ENCODE data around the gene BANP.
"Not testable (repeated sequence)": the region's sequence is repeated elsewhere in the genome, so short reads cannot be mapped to it uniquely, and the experiment has no call there.

Gene BANP

DNA sequence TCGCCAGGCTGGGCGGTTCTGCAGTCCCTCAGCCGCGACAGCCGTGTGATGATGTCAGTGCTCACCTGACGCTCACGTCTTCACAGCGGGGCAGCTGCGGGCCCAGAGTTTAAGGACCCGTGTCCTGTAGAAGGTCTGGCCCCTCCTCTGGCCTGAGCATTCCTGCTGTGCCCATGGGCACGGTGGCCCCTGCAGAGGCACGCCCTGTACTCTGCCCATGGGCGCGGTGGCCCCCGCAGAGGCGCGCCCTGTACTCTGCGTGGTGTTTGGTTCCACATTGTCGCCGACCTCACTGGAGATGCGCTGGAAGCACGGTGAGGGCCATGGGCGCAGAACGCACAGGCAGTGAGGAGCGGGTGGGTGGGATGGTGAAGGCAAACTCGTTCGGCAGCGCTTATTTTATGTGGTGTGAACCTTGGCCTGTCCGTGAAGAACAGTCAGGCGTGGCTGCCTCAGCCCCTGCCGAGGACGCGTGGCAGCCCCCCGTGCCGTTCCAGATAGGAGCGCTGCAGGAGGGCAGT lies 122.0 kb downstream of the BANP start:
- peak overlapping the region; percentile 12 for H3K23ac ChIP-seq (ENCODE audit: low read depth, low read length, poor library complexity)
- H3K9me3 ChIP-seq (replicated peaks in 1 of 2; ENCODE audit: control insufficient read depth in 2 of 2, insufficient read depth in 1 of 2, low read depth in 1 of 2, low read length in 2 of 2), result no peaks in the 10 kb centered on the region
- DNase-seq (ENCODE audit: low spot score), result no peak
- no CpG with 5 or more reads among the region's 36 CpGs for WGBS, 2 donors (ENCODE audit: extremely low coverage in 2 of 2, insufficient read length in 2 of 2, insufficient replicate concordance in 1 of 2)
- no peak overlapping the region for H2BK5ac ChIP-seq (ENCODE audit: low read length)
- peak overlapping the region; percentile 12 for H3K9ac ChIP-seq (ENCODE audit: low read depth, low read length, poor library complexity)
- H3K27ac ChIP-seq (replicated peaks; ENCODE audit: low read length), result no peak overlapping the region
- no peak overlapping the region for H3K4me3 ChIP-seq (ENCODE audit: low read length in 2 of 2)
- peaks cover 7% of the 10 kb centered on the region for H3K79me1 ChIP-seq (ENCODE audit: low read depth, low read length)
- peaks cover 7 to 16% of the 10 kb centered on the region in 2 donors for H3K36me3 ChIP-seq (replicated peaks in 1 of 2; ENCODE audit: control insufficient read depth in 2 of 2, insufficient read depth in 2 of 2, low read length in 2 of 2)
- H4K8ac ChIP-seq (ENCODE audit: low read depth, low read length), result no peak overlapping the region
- no peak overlapping the region for H2AK5ac ChIP-seq (ENCODE audit: low read depth, low read length)
- H2AFZ ChIP-seq (ENCODE audit: low read length), result no peak overlapping the region
- no peak overlapping the region for H3K4me2 ChIP-seq (ENCODE audit: insufficient read depth, low read length, poor library complexity, severe bottlenecking)
- no peak overlapping the region for H3K4ac ChIP-seq (ENCODE audit: low read length)
- no peak overlapping the region for H2BK120ac ChIP-seq (ENCODE audit: low read depth, low read length)
- H3K27me3 ChIP-seq (ENCODE audit: control insufficient read depth in 3 of 3, insufficient read depth in 3 of 3, low read depth in 1 of 3, low read length in 3 of 3), result no peaks in the 10 kb centered on the region
- H3K18ac ChIP-seq (ENCODE audit: low read length), result no peak overlapping the region
- H2BK12ac ChIP-seq (ENCODE audit: low read length), result no peak overlapping the region
- no peak overlapping the region for H2BK15ac ChIP-seq (ENCODE audit: low read length)
- peak overlapping the region; percentile 75 for H3K14ac ChIP-seq (ENCODE audit: low read length)
- no peak overlapping the region for H4K91ac ChIP-seq (ENCODE audit: low read depth, low read length, poor library complexity)
- H3K4me1 ChIP-seq (ENCODE audit: control insufficient read depth in 2 of 2, insufficient read depth in 1 of 2, low read depth in 1 of 2, low read length in 2 of 2), result no peaks in the 10 kb centered on the region

DNA sequence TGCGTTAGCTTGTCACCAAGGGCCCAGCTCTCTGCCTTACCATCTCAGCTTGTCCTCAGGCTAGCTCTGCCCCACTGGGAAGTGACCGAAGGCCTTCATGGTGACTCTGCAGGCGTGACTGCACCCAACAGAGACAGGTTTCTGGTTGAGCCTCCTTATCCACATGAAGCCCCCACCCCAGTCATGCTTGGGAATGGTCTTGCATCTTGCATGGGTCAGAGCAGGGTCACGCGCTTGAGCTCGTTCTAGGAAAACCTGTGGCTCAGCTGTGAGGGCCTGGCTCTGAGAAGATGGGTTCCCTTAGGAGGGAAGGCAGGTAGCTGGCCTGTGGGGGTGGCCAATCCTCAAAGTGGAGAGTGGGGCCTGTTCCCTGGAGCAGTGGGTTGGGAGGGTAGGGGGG lies 122.8 kb downstream of the BANP start:
- Histone ChIP-seq H3K18ac (ENCODE audit: low read length) (no peak overlapping the region), H3K9ac (ENCODE audit: low read depth, low read length, poor library complexity) (no peak overlapping the region), H2AK5ac (ENCODE audit: low read depth, low read length) (no peak overlapping the region), H3K36me3 (replicated peaks in 1 of 2; ENCODE audit: control insufficient read depth in 2 of 2, insufficient read depth in 2 of 2, low read length in 2 of 2) (peaks cover 11 to 20% of the 10 kb centered on the region in 2 donors), H3K27ac (replicated peaks; ENCODE audit: low read length) (no peak overlapping the region), H3K9me3 (replicated peaks in 1 of 2; ENCODE audit: control insufficient read depth in 2 of 2, insufficient read depth in 1 of 2, low read depth in 1 of 2, low read length in 2 of 2) (no peaks in the 10 kb centered on the region), H3K4me2 (ENCODE audit: insufficient read depth, low read length, poor library complexity, severe bottlenecking) (no peak overlapping the region), H3K4me1 (ENCODE audit: control insufficient read depth in 2 of 2, insufficient read depth in 1 of 2, low read depth in 1 of 2, low read length in 2 of 2) (no peaks in the 10 kb centered on the region), H2BK120ac (ENCODE audit: low read depth, low read length) (no peak overlapping the region), H3K79me1 (ENCODE audit: low read depth, low read length) (peaks cover 7% of the 10 kb centered on the region), H3K4me3 (ENCODE audit: low read length in 2 of 2) (no peak overlapping the region), H3K14ac (ENCODE audit: low read length) (no peak overlapping the region), H2BK5ac (ENCODE audit: low read length) (no peak overlapping the region), H4K91ac (ENCODE audit: low read depth, low read length, poor library complexity) (no peak overlapping the region), H4K8ac (ENCODE audit: low read depth, low read length) (no peak overlapping the region), H2BK12ac (ENCODE audit: low read length) (no peak overlapping the region), H2BK15ac (ENCODE audit: low read length) (no peak overlapping the region), H3K27me3 (ENCODE audit: control insufficient read depth in 3 of 3, insufficient read depth in 3 of 3, low read depth in 1 of 3, low read length in 3 of 3) (no peaks in the 10 kb centered on the region), H2AFZ (ENCODE audit: low read length) (no peak overlapping the region), H3K23ac (ENCODE audit: low read depth, low read length, poor library complexity) (no peak overlapping the region), H3K4ac (ENCODE audit: low read length) (no peak overlapping the region)
- no peak for DNase-seq (ENCODE audit: low spot score)
- no CpG with 5 or more reads among the region's 6 CpGs for WGBS, 2 donors (ENCODE audit: extremely low coverage in 2 of 2, insufficient read length in 2 of 2, insufficient replicate concordance in 1 of 2)

DNA sequence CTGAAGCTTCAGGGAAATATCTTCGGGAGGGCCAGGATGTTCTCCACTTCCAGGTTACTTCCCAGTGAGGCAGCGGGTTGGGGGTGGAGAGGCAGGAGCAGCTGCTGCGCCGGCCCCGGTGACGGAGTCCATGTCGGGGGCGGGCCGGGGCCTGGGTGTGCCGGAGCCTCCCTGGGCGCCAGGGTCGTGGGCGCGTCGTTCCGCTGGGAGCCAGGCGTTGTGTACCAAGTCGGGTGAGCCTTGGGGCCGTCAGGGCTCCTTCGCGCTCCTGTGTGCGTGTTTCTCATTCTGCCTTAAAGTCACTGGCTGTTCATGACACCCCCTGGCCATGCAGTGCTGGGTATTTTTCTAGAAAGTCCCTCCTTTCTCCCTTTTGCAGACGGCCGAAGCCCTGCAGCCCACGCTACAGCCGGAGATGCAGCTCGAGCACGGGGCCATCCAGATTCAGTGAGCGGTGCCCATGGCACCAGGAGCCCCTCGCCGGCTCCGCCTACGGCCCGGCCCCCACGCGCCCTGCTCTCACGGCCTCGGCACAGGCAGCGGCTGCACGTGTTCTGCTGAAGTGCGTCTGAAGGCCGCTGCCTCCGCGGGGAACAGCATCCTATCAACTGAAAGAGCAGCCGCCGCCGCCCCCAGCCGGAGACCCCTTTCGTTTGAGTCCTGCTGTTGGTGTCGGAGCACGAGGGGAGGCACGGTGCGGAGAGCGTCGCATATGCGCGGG lies 125.1 kb downstream of the BANP start:
- no peak overlapping the region for H2BK12ac ChIP-seq (ENCODE audit: low read length)
- H3K4me1 ChIP-seq (ENCODE audit: control insufficient read depth in 2 of 2, insufficient read depth in 1 of 2, low read depth in 1 of 2, low read length in 2 of 2), result no peaks in the 10 kb centered on the region
- no peak overlapping the region for H2AK5ac ChIP-seq (ENCODE audit: low read depth, low read length)
- H3K23ac ChIP-seq (ENCODE audit: low read depth, low read length, poor library complexity), result no peak overlapping the region
- H4K91ac ChIP-seq (ENCODE audit: low read depth, low read length, poor library complexity), result no peak overlapping the region
- H3K18ac ChIP-seq (ENCODE audit: low read length), result no peak overlapping the region
- H2BK15ac ChIP-seq (ENCODE audit: low read length), result no peak overlapping the region
- H3K4ac ChIP-seq (ENCODE audit: low read length), result no peak overlapping the region
- H3K79me1 ChIP-seq (ENCODE audit: low read depth, low read length), result peaks cover 7% of the 10 kb centered on the region
- no CpG with 5 or more reads among the region's 57 CpGs for WGBS, 2 donors (ENCODE audit: extremely low coverage in 2 of 2, insufficient read length in 2 of 2, insufficient replicate concordance in 1 of 2)
- peaks cover 2 to 8% of the 10 kb centered on the region in 2 donors for H3K9me3 ChIP-seq (replicated peaks in 1 of 2; ENCODE audit: control insufficient read depth in 2 of 2, insufficient read depth in 1 of 2, low read depth in 1 of 2, low read length in 2 of 2)
- H3K4me3 ChIP-seq (ENCODE audit: low read length in 2 of 2), result no peak overlapping the region
- no peak overlapping the region for H3K27ac ChIP-seq (replicated peaks; ENCODE audit: low read length)
- H3K9ac ChIP-seq (ENCODE audit: low read depth, low read length, poor library complexity), result no peak overlapping the region
- H2BK120ac ChIP-seq (ENCODE audit: low read depth, low read length), result peak overlapping the region; percentile 72
- H2BK5ac ChIP-seq (ENCODE audit: low read length), result no peak overlapping the region
- peak overlapping the region; percentile 21 for H3K14ac ChIP-seq (ENCODE audit: low read length)
- H3K27me3 ChIP-seq (ENCODE audit: control insufficient read depth in 3 of 3, insufficient read depth in 3 of 3, low read depth in 1 of 3, low read length in 3 of 3), result no peaks in the 10 kb centered on the region
- peak overlapping the region; percentile 43 for H4K8ac ChIP-seq (ENCODE audit: low read depth, low read length)
- DNase-seq (ENCODE audit: low spot score), result no peak
- H2AFZ ChIP-seq (ENCODE audit: low read length), result no peak overlapping the region
- H3K4me2 ChIP-seq (ENCODE audit: insufficient read depth, low read length, poor library complexity, severe bottlenecking), result no peak overlapping the region
- peaks cover 7 to 8% of the 10 kb centered on the region in 2 donors for H3K36me3 ChIP-seq (replicated peaks in 1 of 2; ENCODE audit: control insufficient read depth in 2 of 2, insufficient read depth in 2 of 2, low read length in 2 of 2)

DNA sequence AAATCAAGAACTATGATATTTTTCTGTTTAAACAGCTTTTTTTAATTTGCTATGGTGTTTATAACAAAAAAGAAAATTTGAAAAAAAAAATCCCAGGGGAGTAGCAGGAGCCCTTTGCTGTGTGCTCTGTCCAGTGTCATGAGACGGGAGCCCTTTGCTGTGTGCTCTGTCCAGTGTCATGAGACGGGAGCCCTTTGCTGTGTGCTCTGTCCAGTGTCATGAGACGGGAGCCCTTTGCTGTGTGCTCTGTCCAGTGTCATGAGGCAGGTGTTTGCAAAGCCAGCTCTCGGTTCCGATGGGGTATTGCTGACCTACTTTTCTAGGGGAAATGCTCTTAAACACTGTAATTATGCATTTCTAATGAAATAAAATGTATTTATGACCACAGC lies 125.7 kb downstream of the BANP start:
- not testable (repeated sequence) for H3K9me3 ChIP-seq (replicated peaks in 1 of 2; ENCODE audit: control insufficient read depth in 2 of 2, insufficient read depth in 1 of 2, low read depth in 1 of 2, low read length in 2 of 2); H3K27me3 ChIP-seq (ENCODE audit: control insufficient read depth in 3 of 3, insufficient read depth in 3 of 3, low read depth in 1 of 3, low read length in 3 of 3); H3K4me3 ChIP-seq (ENCODE audit: low read length in 2 of 2); H3K4me1 ChIP-seq (ENCODE audit: control insufficient read depth in 2 of 2, insufficient read depth in 1 of 2, low read depth in 1 of 2, low read length in 2 of 2); H3K14ac ChIP-seq (ENCODE audit: low read length); H3K27ac ChIP-seq (replicated peaks; ENCODE audit: low read length); H2BK15ac ChIP-seq (ENCODE audit: low read length); H3K4me2 ChIP-seq (ENCODE audit: insufficient read depth, low read length, poor library complexity, severe bottlenecking); H3K79me1 ChIP-seq (ENCODE audit: low read depth, low read length); H3K9ac ChIP-seq (ENCODE audit: low read depth, low read length, poor library complexity); DNase-seq (ENCODE audit: low spot score); H4K8ac ChIP-seq (ENCODE audit: low read depth, low read length); H2AK5ac ChIP-seq (ENCODE audit: low read depth, low read length); H2BK5ac ChIP-seq (ENCODE audit: low read length); H2AFZ ChIP-seq (ENCODE audit: low read length); H3K18ac ChIP-seq (ENCODE audit: low read length); H3K23ac ChIP-seq (ENCODE audit: low read depth, low read length, poor library complexity); H4K91ac ChIP-seq (ENCODE audit: low read depth, low read length, poor library complexity); H2BK12ac ChIP-seq (ENCODE audit: low read length); H3K36me3 ChIP-seq (replicated peaks in 1 of 2; ENCODE audit: control insufficient read depth in 2 of 2, insufficient read depth in 2 of 2, low read length in 2 of 2); H3K4ac ChIP-seq (ENCODE audit: low read length); H2BK120ac ChIP-seq (ENCODE audit: low read depth, low read length)
- WGBS, 2 donors (ENCODE audit: extremely low coverage in 2 of 2, insufficient read length in 2 of 2, insufficient replicate concordance in 1 of 2), result no CpG with 5 or more reads among the region's 5 CpGs

All from neuronal stem cell (in vitro differentiated cells).